Measurements from ENCODE around the gene PMPCA. TPM values are rescaled to one million over a fixed set of nuclear protein-coding genes. Genes with fewer than 3 reads are reported as not detected.

PMPCA gene
- total RNA-seq, 4 donors from 2014 or later = 36.4 to 59.3 (median 39.8) TPM

GRCh38 chr9:136471802-136472487, 61.5 kb downstream of the PMPCA start:
- H3K9me3 ChIP-seq = no peaks in the 10 kb centered on the region
- no peak for ATAC-seq
- H3K36me3 ChIP-seq = peaks cover 0 to 100% of the 10 kb centered on the region in 2 donors
- no peaks in the 10 kb centered on the region for H3K4me1 ChIP-seq
- no peaks in the 10 kb centered on the region for H3K27me3 ChIP-seq
- TF ChIP-seq CTCF (IDR thresholded peaks at IDR 0.05) (no peak), POLR2A (IDR thresholded peaks at IDR 0.05) (no peak)
- H3K27ac ChIP-seq = no peak overlapping the region
- 90 to 100% methylated on average over 2 of the region's 19 CpGs for WGBS, 2 donors (ENCODE audit: low coverage in 1 of 2)
- no peak overlapping the region for H3K4me3 ChIP-seq

- Histone ChIP-seq H3K9me3 (no peaks in the 10 kb centered on the region), H3K27ac (no peak overlapping the region), H3K4me3 (no peak overlapping the region), H3K27me3 (no peaks in the 10 kb centered on the region), H3K4me1 (no peaks in the 10 kb centered on the region), H3K36me3 (peaks cover 0 to 100% of the 10 kb centered on the region in 2 donors)
- ATAC-seq = no peak
- WGBS, 2 donors (ENCODE audit: low coverage in 1 of 2) = 77% methylated on average over 4 of the region's 28 CpGs; no CpG with 5 or more reads in 1 of the 2 donors
- TF ChIP-seq CTCF (IDR thresholded peaks at IDR 0.05) (no peak), POLR2A (IDR thresholded peaks at IDR 0.05) (no peak), EP300 (IDR thresholded peaks at IDR 0.05) (no peak), POLR2AphosphoS5 (IDR thresholded peaks at IDR 0.05) (no peak)
These were observed 62.3 kb downstream of the PMPCA start for GRCh38 chr9:136472640-136473353.

DNA sequence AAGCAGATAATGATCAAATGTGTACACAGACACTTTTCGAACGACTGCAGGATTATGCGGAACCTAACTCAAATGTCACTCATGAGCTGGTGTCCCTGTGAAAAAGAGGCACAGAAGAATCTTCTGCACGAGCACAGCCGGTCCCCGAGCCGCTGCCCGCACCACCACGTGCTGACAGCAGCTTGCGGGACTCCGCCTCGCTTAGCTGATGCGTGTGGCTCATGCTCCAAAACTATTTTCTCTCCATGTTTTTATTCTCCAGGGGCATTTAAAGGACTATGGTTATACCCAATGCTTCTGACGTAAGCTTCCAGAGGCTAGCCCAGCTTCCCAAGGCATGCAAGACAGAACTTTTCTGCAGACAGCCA, 62.9 kb downstream of the PMPCA start:
- Histone ChIP-seq H3K4me3 (no peak overlapping the region), H3K36me3 (peaks cover 0 to 100% of the 10 kb centered on the region in 2 donors), H3K27me3 (no peaks in the 10 kb centered on the region), H3K27ac (no peak overlapping the region), H3K9me3 (no peaks in the 10 kb centered on the region), H3K4me1 (no peaks in the 10 kb centered on the region)
- TF ChIP-seq CTCF (IDR thresholded peaks at IDR 0.05) = no peak
- WGBS, 2 donors (ENCODE audit: low coverage in 1 of 2) = 84 to 100% methylated on average over 1 to 6 of the region's 14 CpGs
- no peak for ATAC-seq

Other genes starting within 250 kb of the PMPCA start
- not detected for gene LHX3, start 205.5 kb upstream of the PMPCA start, total RNA-seq
- gene QSOX2, start 164.8 kb upstream of the PMPCA start, total RNA-seq = 1 to 10 TPM; 3.4 to 7.2 (median 5.2) TPM
- gene CCDC187, start 106.6 kb upstream of the PMPCA start, total RNA-seq = not detected
- gene GPSM1, start 83.1 kb upstream of the PMPCA start, total RNA-seq = 10 to 100 TPM in 3 of 4 donors, 1 to 10 TPM in 1; 10.0 to 14.9 (median 13.0) TPM
- gene DNLZ, start 46.9 kb upstream of the PMPCA start, total RNA-seq = 10 to 100 TPM in 3 of 4 donors, 1 to 10 TPM in 1; 8.4 to 23.7 (median 15.7) TPM
- gene CARD9, start 37.0 kb upstream of the PMPCA start, total RNA-seq = 1 to 10 TPM; 1.3 to 2.3 (median 1.8) TPM
- 1 to 10 TPM; 3.5 to 8.4 (median 5.5) TPM for gene SNAPC4, start 10.5 kb upstream of the PMPCA start, total RNA-seq
- 10 to 100 TPM; 26.3 to 55.1 (median 44.0) TPM for gene ENTR1, start within 50 bp of the PMPCA start, total RNA-seq
- 10 to 100 TPM in 2 of 4 donors, 1 to 10 TPM in 2; 7.2 to 13.1 (median 10.0) TPM for gene INPP5E, start 29.2 kb downstream of the PMPCA start, total RNA-seq
- gene SEC16A, start 72.4 kb downstream of the PMPCA start, total RNA-seq = 10 to 100 TPM; 35.5 to 71.0 (median 50.5) TPM
- gene NOTCH1, start 135.4 kb downstream of the PMPCA start, total RNA-seq = 10 to 100 TPM; 31.1 to 72.1 (median 44.0) TPM

All from gastroesophageal sphincter (tissue), 4 donors.